Neural progenitor cell (in vitro differentiated cells): Measurements from ENCODE around the gene PRCP.
A peak's percentile ranks its signal among the peaks of the same experiment; 100 is the strongest.

ENCODE experiments used
- CTCF ChIP-seq: fragments of 200-600 bp; sonication (generic); IDR thresholded peaks from 2 replicates; pipeline ENCODE4 v1.5.1; 2017; ENCODE audit warnings: antibody characterized with exemption, mild to moderate bottlenecking
- EZH2 ChIP-seq: fragments of 200-600 bp; sonication (generic); IDR thresholded peaks from 2 replicates; pipeline ENCODE4 v1.6.1; 2017; ENCODE audit warnings: antibody characterized with exemption, mild to moderate bottlenecking, moderate library complexity

GRCh38 chr11:82906236-82906635 is 6.0 kb upstream of the PRCP start:
- TF ChIP-seq EZH2, result no peak
- TF ChIP-seq CTCF, result peak; percentile 80
